H1 (cell line): ENCODE data around the gene CACNA2D3. TPM values are rescaled to one million over a fixed set of nuclear protein-coding genes. Genes with fewer than 3 reads are reported as not detected.

Source experiments
- polyA plus RNA-seq, 7 experiments: library from polyadenylated mRNA; depleted of rRNA in 3 of 7; stranded (reverse) in 5 of 7; unstranded in 2 of 7; fragments of >200 nt in 5 of 7; fragments of 200-250 nt in 2 of 7; gene quantifications; 1 replicate in 5 of 7; 2 replicates in 1 of 7; 4 replicates in 1 of 7; pipeline versions ENCODE4 v1.2.1 to v1.2.3, GENCODE V29; 2011 to 2013; ENCODE audit warnings: missing spikeins in 2 of 7, mixed read lengths in 2 of 7
- total RNA-seq: library from RNA; stranded (reverse); fragmentation: NEBNext Ultra II Directional; extraction: Animal tissue kit (Norgen Biotek cat#: 25700); gene quantifications from 2 replicates; pipeline ENCODE4 v1.2.1, GENCODE V29; 2021
- TF ChIP-seq, protein P1 (sequence below), 3 experiments: IDR thresholded peaks; 1 replicate in 2 of 3; 2 replicates in 1 of 3; pipeline versions ENCODE4 v1.5.1 to v1.6.1; 2011; ENCODE audit warnings: low read length in 3 of 3, mild to moderate bottlenecking in 3 of 3, inconsistent platforms in 2 of 3, low read depth in 1 of 3, moderate library complexity in 1 of 3; ENCODE audit not compliant: insufficient read depth in 1 of 3; ENCODE audit errors: control extremely low read depth in 1 of 3

Gene CACNA2D3
- total and polyA plus RNA-seq, 2 of the 8 experiments (the other 6 are each of a cell fraction or from before 2014, with no cell fraction given): 1.5 to 1.8 TPM

DNA sequence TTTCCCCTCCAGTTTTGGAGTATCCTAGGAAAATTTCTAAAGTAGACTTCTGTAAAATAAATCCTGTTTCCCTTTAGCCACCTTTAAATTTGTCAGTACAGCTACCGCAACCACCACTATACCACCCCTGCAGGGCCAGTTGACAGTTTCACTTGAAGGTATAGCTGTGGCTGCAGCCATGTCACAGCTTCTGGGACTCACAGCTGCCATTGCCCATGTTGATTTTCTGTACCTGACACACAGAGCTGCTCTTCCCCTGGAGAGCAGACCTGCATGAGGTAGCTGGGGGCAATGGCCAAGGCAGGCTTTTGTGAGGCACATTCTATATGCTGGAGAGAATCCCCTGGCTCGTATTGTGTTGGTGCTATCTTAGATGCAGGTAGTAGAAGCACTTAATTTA, 460.1 kb downstream of the CACNA2D3 start (continued):
- TF ChIP-seq, protein P1, sequence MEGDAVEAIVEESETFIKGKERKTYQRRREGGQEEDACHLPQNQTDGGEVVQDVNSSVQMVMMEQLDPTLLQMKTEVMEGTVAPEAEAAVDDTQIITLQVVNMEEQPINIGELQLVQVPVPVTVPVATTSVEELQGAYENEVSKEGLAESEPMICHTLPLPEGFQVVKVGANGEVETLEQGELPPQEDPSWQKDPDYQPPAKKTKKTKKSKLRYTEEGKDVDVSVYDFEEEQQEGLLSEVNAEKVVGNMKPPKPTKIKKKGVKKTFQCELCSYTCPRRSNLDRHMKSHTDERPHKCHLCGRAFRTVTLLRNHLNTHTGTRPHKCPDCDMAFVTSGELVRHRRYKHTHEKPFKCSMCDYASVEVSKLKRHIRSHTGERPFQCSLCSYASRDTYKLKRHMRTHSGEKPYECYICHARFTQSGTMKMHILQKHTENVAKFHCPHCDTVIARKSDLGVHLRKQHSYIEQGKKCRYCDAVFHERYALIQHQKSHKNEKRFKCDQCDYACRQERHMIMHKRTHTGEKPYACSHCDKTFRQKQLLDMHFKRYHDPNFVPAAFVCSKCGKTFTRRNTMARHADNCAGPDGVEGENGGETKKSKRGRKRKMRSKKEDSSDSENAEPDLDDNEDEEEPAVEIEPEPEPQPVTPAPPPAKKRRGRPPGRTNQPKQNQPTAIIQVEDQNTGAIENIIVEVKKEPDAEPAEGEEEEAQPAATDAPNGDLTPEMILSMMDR (IDR thresholded peaks at IDR 0.05; ENCODE audit: control extremely low read depth in 1 of 3, insufficient read depth in 1 of 3, low read depth in 1 of 3, low read length in 3 of 3): no peak
